ENCODE results near the gene BASP1.
"Not testable (repeated sequence)": the region's sequence is repeated elsewhere in the genome, so short reads cannot be mapped to it uniquely, and the experiment has no call there.

The BASP1 gene

DNA sequence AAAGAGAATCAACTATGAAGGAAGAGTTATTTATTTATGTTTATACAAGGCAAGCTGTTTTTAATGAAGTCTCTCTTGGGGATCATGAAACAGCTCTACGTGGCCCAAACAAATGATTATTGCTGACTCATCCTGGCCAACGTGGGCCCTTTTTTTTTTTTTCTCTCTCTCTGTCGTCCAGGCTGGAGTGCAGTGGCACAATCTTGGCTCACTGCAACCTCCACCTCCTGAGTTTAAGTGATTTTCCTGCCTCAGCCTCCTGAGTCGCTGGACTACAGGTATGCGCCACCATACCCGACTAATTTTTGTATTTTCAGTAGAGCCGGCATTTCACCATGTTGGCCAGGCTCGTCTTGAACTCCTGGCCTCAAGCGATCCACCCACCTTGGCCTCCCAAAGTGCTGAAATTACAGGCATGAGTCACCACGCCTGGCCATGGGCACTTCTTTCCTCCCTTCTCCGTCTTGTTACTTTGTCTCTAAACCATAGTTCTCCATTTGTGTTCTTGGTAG lies 98.3 kb downstream of the BASP1 start:
- DNase-seq (ENCODE audit: low read depth in 1 of 2, low spot score in 1 of 2) = peak in 1 of 2 experiments; percentile 28
- Histone ChIP-seq H3K4me3 (replicated peaks; ENCODE audit: insufficient read depth, low read length) (no peak overlapping the region), H3K27me3 (ENCODE audit: insufficient read depth, poor library complexity, severe bottlenecking) (no peaks in the 10 kb centered on the region), H3K27ac (replicated peaks) (peak overlapping the region; percentile 82)
- TF ChIP-seq, protein P1, sequence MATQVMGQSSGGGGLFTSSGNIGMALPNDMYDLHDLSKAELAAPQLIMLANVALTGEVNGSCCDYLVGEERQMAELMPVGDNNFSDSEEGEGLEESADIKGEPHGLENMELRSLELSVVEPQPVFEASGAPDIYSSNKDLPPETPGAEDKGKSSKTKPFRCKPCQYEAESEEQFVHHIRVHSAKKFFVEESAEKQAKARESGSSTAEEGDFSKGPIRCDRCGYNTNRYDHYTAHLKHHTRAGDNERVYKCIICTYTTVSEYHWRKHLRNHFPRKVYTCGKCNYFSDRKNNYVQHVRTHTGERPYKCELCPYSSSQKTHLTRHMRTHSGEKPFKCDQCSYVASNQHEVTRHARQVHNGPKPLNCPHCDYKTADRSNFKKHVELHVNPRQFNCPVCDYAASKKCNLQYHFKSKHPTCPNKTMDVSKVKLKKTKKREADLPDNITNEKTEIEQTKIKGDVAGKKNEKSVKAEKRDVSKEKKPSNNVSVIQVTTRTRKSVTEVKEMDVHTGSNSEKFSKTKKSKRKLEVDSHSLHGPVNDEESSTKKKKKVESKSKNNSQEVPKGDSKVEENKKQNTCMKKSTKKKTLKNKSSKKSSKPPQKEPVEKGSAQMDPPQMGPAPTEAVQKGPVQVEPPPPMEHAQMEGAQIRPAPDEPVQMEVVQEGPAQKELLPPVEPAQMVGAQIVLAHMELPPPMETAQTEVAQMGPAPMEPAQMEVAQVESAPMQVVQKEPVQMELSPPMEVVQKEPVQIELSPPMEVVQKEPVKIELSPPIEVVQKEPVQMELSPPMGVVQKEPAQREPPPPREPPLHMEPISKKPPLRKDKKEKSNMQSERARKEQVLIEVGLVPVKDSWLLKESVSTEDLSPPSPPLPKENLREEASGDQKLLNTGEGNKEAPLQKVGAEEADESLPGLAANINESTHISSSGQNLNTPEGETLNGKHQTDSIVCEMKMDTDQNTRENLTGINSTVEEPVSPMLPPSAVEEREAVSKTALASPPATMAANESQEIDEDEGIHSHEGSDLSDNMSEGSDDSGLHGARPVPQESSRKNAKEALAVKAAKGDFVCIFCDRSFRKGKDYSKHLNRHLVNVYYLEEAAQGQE (IDR thresholded peaks at IDR 0.05; ENCODE audit: insufficient replicate concordance, low read depth) = no peak
- TF ChIP-seq CTCF (IDR thresholded peaks at IDR 0.05; ENCODE audit: insufficient read depth, low read length) = no peak
- no peak for TF ChIP-seq POLR2AphosphoS5 (IDR thresholded peaks at IDR 0.05; ENCODE audit: low read depth)
- no peak for TF ChIP-seq GABPA (IDR thresholded peaks at IDR 0.05; ENCODE audit: low read depth)

DNA sequence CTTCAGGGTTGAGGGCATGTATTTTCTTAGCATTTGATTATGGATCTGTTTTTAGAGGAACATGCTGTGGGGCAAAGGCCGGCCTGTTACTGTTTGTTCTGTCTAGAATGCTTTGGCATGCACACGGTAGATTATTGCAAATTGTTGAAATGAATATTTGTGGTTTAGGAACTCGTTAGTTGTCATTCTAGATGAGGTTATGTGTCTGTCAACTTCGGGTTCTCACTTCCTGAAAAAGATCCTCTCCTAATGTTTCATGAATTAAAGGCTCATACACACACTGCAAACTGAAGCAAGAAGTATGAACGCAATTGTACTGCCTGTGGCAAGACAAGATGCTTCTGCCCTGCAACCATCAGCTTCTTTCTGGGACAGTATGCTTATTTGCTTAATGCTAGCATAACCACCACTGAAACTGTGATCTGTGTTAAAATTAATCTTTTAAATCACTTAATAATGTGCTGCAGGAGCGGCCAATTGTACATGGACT lies 99.6 kb downstream of the BASP1 start:
- no peaks in the 10 kb centered on the region for H3K27me3 ChIP-seq (ENCODE audit: insufficient read depth, poor library complexity, severe bottlenecking)
- no peak overlapping the region for H3K4me3 ChIP-seq (replicated peaks; ENCODE audit: insufficient read depth, low read length)
- H3K27ac ChIP-seq (replicated peaks) = peak overlapping the region; percentile 82
- DNase-seq (ENCODE audit: low read depth in 1 of 2, low spot score in 1 of 2) = peak; percentile 78 to 80
- TF ChIP-seq, protein P1 (IDR thresholded peaks at IDR 0.05; ENCODE audit: insufficient replicate concordance, low read depth) = peak; percentile 37
- peak; percentile 61; the same call in 1 of the 2 replicates for TF ChIP-seq POLR2AphosphoS5 (IDR thresholded peaks at IDR 0.05; ENCODE audit: low read depth)
- peak; percentile 89 for TF ChIP-seq SPI1 (IDR thresholded peaks at IDR 0.05; ENCODE audit: borderline replicate concordance, low read depth)
- TF ChIP-seq GABPA (IDR thresholded peaks at IDR 0.05; ENCODE audit: low read depth) = no peak
- no peak for TF ChIP-seq CTCF (IDR thresholded peaks at IDR 0.05; ENCODE audit: insufficient read depth, low read length)

DNA sequence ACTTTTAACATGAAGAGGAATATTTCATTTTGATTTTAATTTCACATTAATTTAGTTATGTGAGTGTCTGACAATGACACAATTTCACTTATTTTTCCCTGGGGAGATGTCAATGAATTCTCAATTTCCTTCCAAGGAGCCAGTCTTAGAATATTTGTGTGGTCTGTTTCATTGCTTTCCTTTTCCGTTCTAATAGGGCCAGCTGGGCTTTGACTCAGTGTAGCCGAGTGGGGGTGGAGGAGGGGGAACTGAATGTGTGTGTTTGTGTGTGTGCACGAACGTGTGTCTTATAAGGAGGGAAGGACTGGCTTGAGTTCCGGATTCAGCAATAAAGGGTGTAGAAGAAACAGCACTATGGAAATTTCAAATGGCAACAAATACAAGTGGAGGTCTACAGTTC lies 100.0 kb downstream of the BASP1 start:
- Histone ChIP-seq H3K4me3 (replicated peaks; ENCODE audit: insufficient read depth, low read length) (no peak overlapping the region), H3K27ac (replicated peaks) (peak overlapping the region; percentile 82), H3K27me3 (ENCODE audit: insufficient read depth, poor library complexity, severe bottlenecking) (no peaks in the 10 kb centered on the region)
- TF ChIP-seq SPI1 (IDR thresholded peaks at IDR 0.05; ENCODE audit: borderline replicate concordance, low read depth) = peak; percentile 44; the same call in 1 of the 2 replicates
- TF ChIP-seq, protein P1 (IDR thresholded peaks at IDR 0.05; ENCODE audit: insufficient replicate concordance, low read depth) = no peak
- TF ChIP-seq GABPA (IDR thresholded peaks at IDR 0.05; ENCODE audit: low read depth) = peak; percentile 54
- TF ChIP-seq POLR2AphosphoS5 (IDR thresholded peaks at IDR 0.05; ENCODE audit: low read depth) = no peak
- no peak for TF ChIP-seq CTCF (IDR thresholded peaks at IDR 0.05; ENCODE audit: insufficient read depth, low read length)
- peak; percentile 50 to 69 for DNase-seq (ENCODE audit: low read depth in 1 of 2, low spot score in 1 of 2)

GRCh38 chr5:17319095-17319494 lies 101.7 kb downstream of the BASP1 start:
- H3K27me3 ChIP-seq (ENCODE audit: insufficient read depth, poor library complexity, severe bottlenecking); DNase-seq (ENCODE audit: low read depth in 1 of 2, low spot score in 1 of 2); H3K4me3 ChIP-seq (replicated peaks; ENCODE audit: insufficient read depth, low read length); H3K27ac ChIP-seq (replicated peaks): not testable (repeated sequence)
